Peyer's patch (tissue), 4 donors: Measurements from ENCODE around the gene AIG1. TPM values are rescaled to one million over a fixed set of nuclear protein-coding genes. Genes with fewer than 3 reads are reported as not detected.
"Not testable (repeated sequence)": the region's sequence is repeated elsewhere in the genome, so short reads cannot be mapped to it uniquely, and the experiment has no call there.

Experiments
- DNase-seq, 3 donors: peaks; one replicate each; pipeline ENCODE4 v3.0.0-alpha.2; 2017 to 2019
- H3K27ac ChIP-seq, 4 donors: fragments of 200-600 bp; sonication (generic); one replicate each; pipeline ENCODE4 v1.5.1; 2016 to 2019
- H3K27me3 ChIP-seq, 2 donors: fragments of 200-600 bp; sonication (generic); one replicate each; pipeline ENCODE4 v1.5.1; 2019
- H3K36me3 ChIP-seq, 3 donors: fragments of 200-600 bp; sonication (generic); one replicate each; pipeline ENCODE4 v1.5.1; 2016 to 2019
- H3K4me1 ChIP-seq, 4 donors: fragments of 200-600 bp; sonication (generic); one replicate each; pipeline ENCODE4 v1.5.1; 2016 to 2019
- H3K4me3 ChIP-seq, 4 donors: fragments of 200-600 bp; sonication (generic); 1 replicate in 3 of 4; 2 replicates in 1 of 4; pipeline ENCODE4 v1.5.1; 2016 to 2019; ENCODE audit warnings: mild to moderate bottlenecking in 1 of 4
- H3K9me3 ChIP-seq, 4 donors: fragments of 200-600 bp; sonication (generic); one replicate each; pipeline ENCODE4 v1.5.1; 2016 to 2019; ENCODE audit warnings: mild to moderate bottlenecking in 1 of 4
- CTCF ChIP-seq, 6 experiments: fragments of 450-650 bp in 4 of 6; fragments of 200-600 bp in 2 of 6; sonication (generic) in 1 of 6; IDR thresholded peaks; one replicate each; pipeline ENCODE4 v1.5.1; 2017 to 2019; ENCODE audit warnings: antibody characterized with exemption in 6 of 6, mild to moderate bottlenecking in 3 of 6, moderate library complexity in 1 of 6
- POLR2A ChIP-seq, 2 donors: fragments of 450-650 bp; IDR thresholded peaks; one replicate each; pipeline ENCODE4 v1.5.1; 2017; ENCODE audit warnings: antibody characterized with exemption in 2 of 2, mild to moderate bottlenecking in 2 of 2, moderate library complexity in 2 of 2
- total RNA-seq, 4 donors: library from RNA; depleted of rRNA; stranded (reverse); fragments of >200 nt; gene quantifications; one replicate each; pipeline ENCODE4 v1.1.0, GENCODE V29; 2016

The AIG1 gene
- total RNA-seq, 4 donors from 2014 or later: 9.1 to 133 (median 84.9) TPM

GRCh38 chr6:143245656-143246055 is 185.0 kb downstream of the AIG1 start:
- no peaks in the 10 kb centered on the region for H3K36me3 ChIP-seq
- no peak overlapping the region for H3K4me3 ChIP-seq
- no peak for TF ChIP-seq POLR2A (IDR thresholded peaks at IDR 0.05)
- no peak for TF ChIP-seq CTCF (IDR thresholded peaks at IDR 0.05)
- H3K27ac ChIP-seq: no peak overlapping the region
- H3K4me1 ChIP-seq: no peaks in the 10 kb centered on the region
- no peak for DNase-seq
- H3K27me3 ChIP-seq: no peaks in the 10 kb centered on the region
- H3K9me3 ChIP-seq: no peaks in the 10 kb centered on the region

GRCh38 chr6:143246166-143246775 is 185.6 kb downstream of the AIG1 start:
- H3K4me1 ChIP-seq, DNase-seq, H3K27ac ChIP-seq, H3K9me3 ChIP-seq, H3K4me3 ChIP-seq, H3K27me3 ChIP-seq, H3K36me3 ChIP-seq: not testable (repeated sequence)

- no peaks in the 10 kb centered on the region for H3K36me3 ChIP-seq
- TF ChIP-seq CTCF (IDR thresholded peaks at IDR 0.05) (no peak), POLR2A (IDR thresholded peaks at IDR 0.05) (no peak)
- DNase-seq: no peak
- no peaks in the 10 kb centered on the region for H3K9me3 ChIP-seq
- H3K4me1 ChIP-seq: no peaks in the 10 kb centered on the region
- H3K27ac ChIP-seq: no peak overlapping the region
- H3K4me3 ChIP-seq: no peak overlapping the region
- no peaks in the 10 kb centered on the region for H3K27me3 ChIP-seq
Observed at GRCh38 chr6:143247586-143247985, 186.9 kb downstream of the AIG1 start.

- TF ChIP-seq CTCF (IDR thresholded peaks at IDR 0.05): no peak
- no peak for TF ChIP-seq POLR2A (IDR thresholded peaks at IDR 0.05)
- Histone ChIP-seq H3K4me1 (no peaks in the 10 kb centered on the region), H3K9me3 (no peaks in the 10 kb centered on the region), H3K27ac (no peak overlapping the region), H3K27me3 (no peaks in the 10 kb centered on the region), H3K4me3 (no peak overlapping the region), H3K36me3 (no peaks in the 10 kb centered on the region)
- no peak for DNase-seq
Observed at GRCh38 chr6:143248359-143248758, 187.7 kb downstream of the AIG1 start.

GRCh38 chr6:143251288-143251687 is 190.6 kb downstream of the AIG1 start:
- no peaks in the 10 kb centered on the region for H3K4me1 ChIP-seq
- no peak for TF ChIP-seq CTCF (IDR thresholded peaks at IDR 0.05)
- no peak for TF ChIP-seq POLR2A (IDR thresholded peaks at IDR 0.05)
- no peak overlapping the region for H3K27ac ChIP-seq
- H3K36me3 ChIP-seq: no peaks in the 10 kb centered on the region
- no peak overlapping the region for H3K4me3 ChIP-seq
- no peaks in the 10 kb centered on the region for H3K9me3 ChIP-seq
- DNase-seq: no peak
- no peaks in the 10 kb centered on the region for H3K27me3 ChIP-seq

- Histone ChIP-seq H3K36me3 (no peaks in the 10 kb centered on the region), H3K4me3 (no peak overlapping the region), H3K27me3 (no peaks in the 10 kb centered on the region), H3K4me1 (no peaks in the 10 kb centered on the region), H3K9me3 (no peaks in the 10 kb centered on the region), H3K27ac (no peak overlapping the region)
- TF ChIP-seq POLR2A (IDR thresholded peaks at IDR 0.05): no peak
- DNase-seq: no peak
Observed at GRCh38 chr6:143252961-143253360, 192.3 kb downstream of the AIG1 start.

- no peaks in the 10 kb centered on the region for H3K9me3 ChIP-seq
- TF ChIP-seq POLR2A (IDR thresholded peaks at IDR 0.05) (no peak), CTCF (IDR thresholded peaks at IDR 0.05) (no peak)
- no peak for DNase-seq
- no peaks in the 10 kb centered on the region for H3K4me1 ChIP-seq
- H3K4me3 ChIP-seq: no peak overlapping the region
- no peaks in the 10 kb centered on the region for H3K36me3 ChIP-seq
- H3K27ac ChIP-seq: no peak overlapping the region
- H3K27me3 ChIP-seq: no peaks in the 10 kb centered on the region
Observed at GRCh38 chr6:143253586-143253985, 192.9 kb downstream of the AIG1 start.
